ENCODE measurements around the gene MED14.

MED14 gene

DNA sequence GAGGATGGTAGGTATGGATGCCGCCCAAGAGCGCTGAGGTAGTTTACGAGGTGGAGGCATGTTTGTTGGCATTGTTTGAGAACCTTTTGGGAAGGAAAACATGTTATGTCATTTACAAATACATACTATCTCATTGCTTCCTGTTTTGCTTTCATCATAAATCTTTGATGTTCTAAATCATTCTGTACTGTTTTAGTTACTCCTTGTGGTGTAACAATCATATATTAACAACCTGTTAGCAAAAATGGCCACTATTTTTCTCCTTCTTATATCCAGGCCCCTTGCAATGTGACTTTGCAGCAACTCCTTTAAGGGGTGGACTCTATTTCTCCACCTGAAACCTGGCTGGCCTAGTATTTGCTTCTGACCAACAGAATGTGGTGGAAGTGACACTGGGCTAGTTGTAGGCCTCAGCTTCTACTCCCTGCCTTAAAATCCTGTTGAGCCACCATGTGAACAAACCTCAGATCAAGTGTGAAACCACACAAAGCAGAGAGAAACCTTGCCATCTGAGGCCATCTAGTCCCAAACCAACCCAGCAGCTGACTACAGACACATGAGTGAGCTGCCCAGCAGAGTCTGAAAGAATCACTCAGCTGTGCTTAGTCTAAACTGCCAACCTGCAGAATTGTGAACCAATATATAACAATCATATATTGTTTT is 72.1 kb downstream of the MED14 start:
- DNase-seq = no peak

DNA sequence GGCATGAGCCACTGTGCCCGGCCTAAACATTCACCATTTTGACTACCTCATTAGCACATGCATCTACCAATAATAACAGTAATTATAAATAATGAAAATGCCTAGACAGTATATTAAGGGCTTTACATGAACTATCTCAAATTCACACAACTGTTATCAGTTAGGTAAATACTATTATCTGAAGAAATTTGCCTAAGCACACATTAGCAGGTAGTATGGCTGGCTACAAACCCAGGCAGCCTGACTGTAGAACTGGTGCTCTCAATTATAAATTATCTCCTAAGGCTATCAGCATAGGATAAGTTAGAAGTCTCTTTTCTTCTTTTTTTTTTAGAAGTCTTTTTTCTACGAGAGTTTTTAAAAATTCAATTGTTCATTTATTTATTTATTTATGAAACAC is 73.9 kb downstream of the MED14 start:
- no peak for DNase-seq

DNA sequence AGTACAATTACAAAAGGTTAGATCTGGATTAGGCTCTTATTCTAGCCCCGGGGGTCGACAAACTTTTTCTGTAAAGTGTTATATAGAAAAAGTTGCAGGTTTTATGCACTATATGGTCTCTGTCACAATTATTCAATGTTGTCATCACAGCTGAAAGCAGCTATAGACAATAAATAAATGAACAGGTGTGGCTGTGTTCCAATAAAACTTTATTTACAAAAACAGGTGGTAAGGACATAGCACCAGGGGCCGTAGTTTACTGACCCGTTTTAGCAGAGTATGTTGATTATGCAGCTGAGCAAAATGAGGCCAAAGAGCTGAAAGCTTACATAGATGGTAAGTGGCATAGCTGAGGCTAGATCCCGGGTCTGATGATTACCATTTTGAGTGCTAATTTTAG is 75.0 kb downstream of the MED14 start:
- DNase-seq = no peak

DNA sequence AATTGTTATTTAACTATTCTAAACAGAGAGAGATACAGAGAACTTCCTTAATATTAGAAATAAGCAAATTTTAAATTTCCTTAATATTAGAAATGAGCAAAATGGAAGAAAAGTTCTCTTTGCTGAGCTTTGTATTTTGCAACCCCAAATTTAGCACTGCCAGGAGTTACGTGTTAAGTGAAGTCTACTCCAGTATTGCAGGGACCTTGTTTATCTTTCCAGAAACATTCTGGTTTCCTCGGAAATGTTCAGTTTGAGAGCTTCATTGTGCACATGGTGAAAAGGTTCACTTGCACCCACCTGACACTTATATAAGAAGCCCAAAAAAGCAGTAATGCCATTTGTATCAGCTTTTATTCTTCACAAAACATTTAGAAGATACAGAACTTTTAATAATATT is 81.8 kb downstream of the MED14 start:
- no peak for DNase-seq

DNA sequence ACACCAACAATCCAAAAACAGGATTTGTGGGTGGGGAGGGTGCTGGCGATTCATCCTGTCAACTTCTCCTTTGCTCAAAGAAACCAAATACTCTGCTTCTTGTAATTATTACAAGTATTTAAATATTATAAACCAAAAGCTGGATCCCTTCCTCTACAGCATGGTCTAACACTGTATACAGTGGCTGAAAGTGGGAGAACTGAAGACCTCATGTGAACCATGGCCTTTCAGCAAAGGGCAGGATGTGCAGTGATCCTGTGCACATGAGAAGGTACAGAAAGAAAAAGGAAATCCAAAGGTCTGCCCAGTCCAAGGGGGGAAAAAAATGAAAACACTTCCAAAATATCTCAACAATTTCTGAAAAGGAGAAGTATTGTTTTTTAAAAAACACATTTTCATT is 82.7 kb downstream of the MED14 start:
- no peak for DNase-seq

DNA sequence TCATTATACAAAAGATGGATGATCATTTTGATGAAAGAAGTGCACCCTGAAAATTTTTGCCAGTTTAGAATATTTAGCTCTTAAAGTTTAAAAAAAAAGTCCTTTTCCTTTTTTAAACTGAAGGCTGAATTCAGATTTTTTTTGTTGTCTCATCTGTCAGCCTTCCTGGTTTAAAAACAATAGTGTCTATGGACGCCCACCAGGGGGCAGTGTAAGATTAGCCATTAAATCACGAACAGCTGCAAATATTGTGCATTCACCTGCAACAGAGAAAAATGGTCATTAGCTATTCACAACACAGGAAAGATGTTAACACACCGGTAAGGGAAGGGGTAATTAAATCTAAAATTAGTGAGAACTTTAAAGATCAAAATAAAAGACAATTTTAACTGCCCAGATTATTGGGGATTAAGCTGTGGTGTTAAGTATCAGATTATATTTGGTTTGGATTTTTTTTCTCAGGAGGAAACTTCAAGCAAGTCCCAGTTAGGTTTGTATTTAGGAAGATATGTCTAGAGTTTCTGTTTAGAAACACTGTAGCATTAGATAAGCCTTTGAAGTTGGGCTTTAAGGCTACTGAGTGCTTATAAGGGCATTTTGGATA is 83.6 kb downstream of the MED14 start:
- peak; percentile 51 for DNase-seq

DNA sequence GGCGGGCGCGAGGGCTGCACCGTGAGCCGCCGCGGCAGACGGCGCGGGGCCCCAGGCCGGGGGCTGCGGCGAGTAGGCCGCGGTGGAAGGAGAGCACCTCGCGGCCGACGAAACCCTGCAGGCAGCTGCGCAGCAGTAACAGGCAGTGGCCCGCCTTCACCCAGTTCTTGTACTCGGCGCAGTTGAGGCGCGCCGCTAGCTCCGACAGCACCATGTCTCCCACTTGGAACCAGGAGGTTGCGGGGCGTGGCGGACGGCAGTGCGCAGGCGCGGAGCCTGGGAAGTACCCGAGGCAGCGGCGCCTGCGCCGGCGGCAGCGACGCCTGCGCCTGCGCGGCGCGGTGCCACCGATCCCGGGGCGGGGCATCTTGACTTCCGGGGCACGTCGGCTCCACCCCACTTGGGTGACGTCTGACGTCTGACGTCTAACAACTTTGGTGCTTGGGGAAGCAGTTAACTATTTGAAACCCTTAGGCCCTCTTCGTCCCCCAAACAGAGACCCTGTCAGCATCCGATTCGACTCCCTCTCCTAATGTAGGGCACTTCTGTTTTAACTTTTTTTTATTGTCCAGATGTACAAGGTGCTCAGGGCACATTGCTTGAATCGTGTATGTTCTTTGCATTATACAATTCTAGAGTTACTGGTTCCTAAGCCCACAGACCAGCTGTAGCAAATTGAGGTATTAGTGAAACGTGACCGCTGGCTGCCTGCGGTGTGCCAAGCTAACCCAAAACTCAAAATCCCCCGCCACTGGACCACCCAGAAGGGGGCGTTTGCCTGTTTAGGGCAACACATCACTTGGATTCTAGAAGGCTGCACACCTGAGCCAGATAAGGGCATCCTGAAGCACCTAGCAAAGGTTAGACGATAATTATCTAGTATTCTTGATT is 87.8 kb downstream of the MED14 start, which contains the start of gene CXorf38:
TSS of gene CXorf38 (minus strand) at position 255 of the 891 bp plus-strand sequence. CDS start at position 214, 41 bp downstream.
- DNase-seq = peak; percentile 76

DNA sequence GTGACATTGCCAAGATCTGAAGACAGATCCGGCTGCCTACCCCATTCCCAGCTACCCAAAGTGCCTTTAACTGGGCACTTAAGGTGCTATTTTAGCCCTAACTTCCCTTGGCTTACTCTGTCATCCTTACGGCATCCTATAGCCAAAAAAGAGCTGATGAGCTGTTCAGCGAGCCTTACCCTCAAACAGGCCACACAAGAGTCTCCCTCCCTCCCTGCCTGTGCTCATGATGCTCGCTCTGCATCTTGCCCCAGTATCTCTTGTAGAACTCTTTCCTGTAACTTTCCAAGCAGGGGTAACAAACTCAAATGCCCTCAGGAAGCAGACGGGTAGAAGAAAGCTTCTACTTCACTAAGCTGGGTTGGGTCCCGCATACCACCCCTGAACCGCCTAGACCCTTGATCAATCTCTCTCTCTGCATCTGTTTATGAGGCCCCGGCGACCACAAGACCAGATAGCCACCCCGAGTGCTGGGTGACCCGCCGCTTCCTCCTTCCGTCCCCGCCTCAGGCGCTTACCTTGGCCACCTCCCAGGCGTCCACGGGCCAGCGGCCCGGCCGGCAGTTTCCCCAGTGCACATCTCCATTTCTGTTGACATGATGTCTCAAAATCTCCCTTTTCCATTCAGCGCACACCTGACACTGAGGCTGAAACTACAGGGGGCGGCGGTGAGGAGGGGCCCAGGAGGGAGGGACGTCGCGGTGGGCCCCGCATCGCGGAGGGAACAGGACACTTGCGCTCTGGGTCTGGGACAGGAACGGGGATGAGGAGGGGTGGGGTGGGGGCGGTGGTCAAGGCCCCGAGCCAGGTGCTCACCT is 88.6 kb downstream of the MED14 start:
- DNase-seq = peak; percentile 2

DNA sequence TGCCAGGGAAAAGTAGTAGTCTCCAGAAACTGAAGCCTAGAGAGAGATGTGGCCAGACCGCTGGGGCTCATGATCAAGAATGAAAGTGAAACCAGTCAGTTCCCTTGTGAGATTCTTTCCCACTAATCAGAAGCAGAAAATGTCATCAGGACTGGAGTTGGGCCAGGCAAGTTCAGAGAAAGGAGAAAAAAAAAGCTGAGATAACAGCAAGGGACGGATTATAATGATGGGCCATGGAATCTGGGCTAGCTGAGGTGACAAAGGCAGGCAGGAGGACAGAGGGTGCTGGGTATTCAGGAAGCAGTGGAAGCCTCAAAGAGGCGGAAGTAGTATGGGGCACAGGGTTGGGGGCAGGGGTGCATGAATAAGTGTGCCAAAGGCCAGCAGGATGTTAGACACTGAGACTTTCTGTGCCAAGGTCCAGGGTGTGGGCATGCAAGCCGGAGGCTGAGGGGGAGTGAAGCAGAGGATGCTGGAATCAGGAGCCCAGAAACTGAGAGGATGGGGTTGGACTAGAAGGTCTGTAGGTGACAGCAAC is 90.5 kb downstream of the MED14 start:
- DNase-seq = peak; percentile 1

DNA sequence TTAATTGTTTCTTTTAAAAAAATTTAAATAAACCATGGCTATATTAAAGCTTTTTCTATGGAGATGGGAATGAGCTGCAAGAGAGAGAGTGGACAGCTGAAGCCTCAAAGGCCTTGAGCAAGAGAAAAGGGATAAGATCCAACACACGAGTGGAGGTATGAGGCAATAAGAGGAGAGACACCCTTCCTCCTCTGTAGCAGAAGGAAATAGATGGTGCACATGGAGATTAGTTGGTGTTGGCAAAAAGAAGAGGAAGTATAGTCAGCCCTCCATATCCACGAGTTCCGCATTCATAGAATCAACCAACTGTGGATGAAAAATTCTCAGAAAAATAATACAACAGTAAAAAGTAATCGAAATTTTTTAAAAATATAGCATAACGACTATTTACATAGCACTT is 91.2 kb downstream of the MED14 start:
- DNase-seq = no peak

DNA sequence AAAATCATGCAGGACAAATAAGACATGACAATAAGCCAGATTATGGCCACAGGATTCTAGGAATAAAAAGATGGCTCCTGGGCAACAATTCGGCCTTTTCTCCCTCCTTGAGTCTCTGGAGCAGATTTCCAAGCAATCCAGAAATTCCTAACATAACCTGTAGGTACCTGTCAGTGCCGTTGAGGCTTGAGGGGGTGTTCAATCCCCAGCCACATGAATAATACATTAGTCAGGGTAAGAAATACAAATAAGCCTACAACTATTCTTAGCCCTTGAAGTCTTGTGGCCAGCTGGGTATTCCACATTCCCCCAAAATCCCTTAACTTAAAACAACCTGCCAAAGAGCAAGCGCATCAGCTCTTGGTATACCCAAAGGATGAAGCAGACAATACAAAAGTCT is 97.7 kb downstream of the MED14 start:
- DNase-seq = no peak

DNA sequence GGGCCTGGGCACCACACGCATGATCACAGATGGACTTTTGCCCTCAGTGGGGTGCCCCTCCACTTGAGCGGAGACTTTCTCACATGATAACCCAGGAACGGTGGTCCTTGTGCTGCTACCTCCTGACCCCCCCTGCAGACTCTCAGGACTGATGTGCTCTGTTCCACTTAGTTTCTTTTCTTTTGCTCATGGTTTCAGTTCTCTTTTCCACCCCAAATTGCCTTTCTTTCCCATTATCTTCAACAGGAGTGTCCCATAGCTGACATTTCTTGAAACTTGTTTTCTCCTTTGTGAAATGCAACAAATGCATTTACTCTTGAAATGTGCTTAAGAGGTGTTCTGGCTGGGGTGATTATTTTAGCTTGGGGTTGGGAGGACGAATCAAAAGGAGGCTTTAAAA is 103.1 kb downstream of the MED14 start:
- no peak for DNase-seq

DNA sequence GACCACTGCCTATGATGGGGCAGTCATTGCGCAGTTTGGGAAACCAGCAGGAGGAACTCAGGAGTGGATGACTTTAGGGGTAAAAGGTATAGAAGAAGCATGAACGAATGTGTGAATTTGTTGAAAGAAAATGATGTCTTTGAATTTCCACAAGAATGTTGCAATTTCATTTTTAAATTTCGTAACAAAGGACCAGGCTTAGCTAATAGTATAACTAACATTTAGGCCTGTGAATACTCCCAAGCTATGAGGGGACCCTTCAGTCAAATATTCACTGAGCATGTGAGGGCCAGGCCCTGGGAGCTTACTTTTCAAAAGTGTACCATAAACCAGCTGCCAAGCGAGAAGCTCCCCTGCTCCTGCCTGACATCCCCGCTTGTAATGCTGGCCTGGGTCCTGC is 106.8 kb downstream of the MED14 start:
- DNase-seq = no peak

DNA sequence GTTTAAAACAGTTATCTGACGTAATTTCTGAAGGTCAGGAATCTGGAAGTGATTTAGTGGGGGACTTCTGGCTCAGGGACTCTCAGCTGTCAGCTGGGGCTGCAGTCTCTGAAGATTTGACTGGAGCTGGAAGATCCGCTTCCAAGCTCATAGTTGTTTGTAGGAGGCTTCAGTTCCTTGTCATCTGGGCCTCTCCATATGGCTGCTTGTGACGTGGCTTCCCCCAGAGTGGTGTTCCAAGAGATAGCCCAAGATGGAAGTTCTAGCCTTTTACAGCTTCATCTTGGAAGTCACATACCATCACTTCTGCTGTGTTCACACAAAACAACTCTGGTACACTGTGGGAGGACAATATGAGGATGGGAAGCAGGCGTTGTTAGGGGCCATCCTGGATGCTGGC is 110.0 kb downstream of the MED14 start:
- no peak for DNase-seq

DNA sequence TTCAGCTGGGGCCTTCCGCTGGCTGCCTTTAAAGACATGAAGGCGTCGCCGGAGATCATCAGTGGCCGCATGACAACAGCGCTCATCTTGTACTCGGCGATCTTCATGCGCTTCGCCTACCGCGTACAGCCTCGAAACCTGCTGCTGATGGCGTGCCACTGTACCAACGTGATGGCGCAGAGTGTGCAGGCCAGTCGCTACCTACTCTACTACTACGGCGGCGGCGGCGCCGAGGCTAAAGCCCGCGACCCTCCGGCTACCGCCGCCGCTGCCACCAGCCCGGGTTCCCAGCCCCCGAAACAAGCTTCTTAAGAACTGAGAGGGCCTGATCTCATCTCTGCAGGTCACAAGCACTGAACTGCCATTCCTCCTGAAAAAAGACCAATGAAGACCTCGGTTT is 111.7 kb downstream of the MED14 start:
- DNase-seq = no peak

DNA sequence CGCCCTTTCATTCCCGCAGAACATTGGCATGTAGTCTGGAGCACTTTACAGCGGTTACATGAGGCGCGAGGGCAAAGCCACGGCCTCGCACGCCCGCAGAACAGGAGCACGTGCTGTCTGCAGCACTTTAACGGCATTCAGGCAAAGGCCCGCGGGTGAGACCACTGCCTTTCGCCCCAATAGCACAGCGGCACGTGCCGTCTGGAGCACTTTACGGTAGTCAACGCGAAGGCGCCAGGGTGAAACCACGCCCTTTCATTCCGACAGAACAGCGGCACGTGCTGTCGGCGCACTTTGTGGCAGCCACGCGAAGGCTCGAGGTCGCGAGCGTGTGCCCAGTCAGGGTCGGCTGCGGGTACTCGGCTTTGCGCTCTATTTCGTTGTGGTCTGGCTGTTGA is 112.2 kb downstream of the MED14 start, which contains the start of gene MPC1L:
TSS of gene MPC1L (plus strand) at position 290 of the 398 bp plus-strand sequence. CDS start 138 bp downstream, outside the sequence.
- DNase-seq = no peak

DNA sequence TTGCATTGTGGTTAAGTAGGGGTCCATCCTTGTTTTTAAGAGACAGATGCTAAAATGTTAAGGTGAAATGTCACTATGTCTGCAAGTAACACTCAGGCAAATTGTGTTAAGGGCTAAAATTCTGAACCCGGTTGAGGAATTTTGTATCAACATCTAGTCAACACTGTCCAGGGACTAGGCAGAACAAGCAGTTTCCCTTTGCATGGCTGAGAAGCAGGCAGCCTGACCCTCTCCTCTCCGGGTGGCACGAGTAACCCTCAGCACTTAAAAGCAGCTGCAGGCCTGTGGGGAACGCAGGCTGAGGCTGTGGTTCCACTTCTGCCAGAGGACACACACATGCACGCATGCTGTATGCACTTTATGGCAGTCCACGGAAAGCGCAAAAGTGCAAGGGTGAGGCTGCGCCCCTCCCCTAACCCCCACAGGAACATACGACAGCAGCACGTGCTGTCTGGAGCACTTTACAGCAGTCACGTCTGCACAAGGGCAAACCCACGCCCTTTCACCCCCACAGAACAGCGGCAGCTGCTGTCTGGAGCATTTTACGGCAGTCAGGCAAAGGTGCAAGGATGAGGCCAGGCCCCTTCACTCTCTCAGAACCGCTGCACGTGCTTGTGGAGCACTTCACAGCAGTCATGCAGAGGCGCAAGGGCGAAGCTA is 112.7 kb downstream of the MED14 start:
- no peak for DNase-seq

DNA sequence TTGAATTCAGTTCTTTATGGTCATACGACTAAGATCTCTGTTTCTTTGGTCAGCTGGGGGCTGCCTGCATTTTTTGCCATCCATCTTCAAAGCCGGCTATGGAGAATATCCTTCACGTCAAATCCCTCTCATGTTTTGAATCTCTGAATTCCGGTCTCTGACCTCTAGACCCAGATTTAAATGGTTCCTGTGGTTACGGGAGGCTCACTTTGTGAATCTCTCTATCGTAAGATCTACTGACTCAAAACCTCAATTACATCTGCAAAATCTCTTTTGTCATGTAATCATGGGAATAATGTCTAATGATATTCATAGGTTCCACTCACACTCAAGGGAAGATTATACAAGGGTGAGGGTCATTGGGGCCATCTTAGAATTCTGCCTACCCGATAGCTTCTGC is 117.8 kb downstream of the MED14 start:
- no peak for DNase-seq

DNA sequence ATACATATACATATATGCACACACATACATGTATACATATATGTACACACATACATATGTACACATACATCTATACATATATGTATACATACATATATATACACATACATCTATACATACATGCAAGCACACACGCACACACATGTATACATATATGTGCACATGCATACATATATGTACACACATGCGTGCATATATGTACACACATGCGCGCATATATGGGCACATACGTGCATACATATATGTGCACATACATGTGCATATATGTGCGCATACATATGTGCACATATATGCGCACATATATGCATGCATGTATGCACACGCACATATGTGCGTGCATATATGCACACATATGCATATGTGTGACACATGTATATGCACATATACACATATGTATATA is 119.4 kb downstream of the MED14 start:
- no peak for DNase-seq

DNA sequence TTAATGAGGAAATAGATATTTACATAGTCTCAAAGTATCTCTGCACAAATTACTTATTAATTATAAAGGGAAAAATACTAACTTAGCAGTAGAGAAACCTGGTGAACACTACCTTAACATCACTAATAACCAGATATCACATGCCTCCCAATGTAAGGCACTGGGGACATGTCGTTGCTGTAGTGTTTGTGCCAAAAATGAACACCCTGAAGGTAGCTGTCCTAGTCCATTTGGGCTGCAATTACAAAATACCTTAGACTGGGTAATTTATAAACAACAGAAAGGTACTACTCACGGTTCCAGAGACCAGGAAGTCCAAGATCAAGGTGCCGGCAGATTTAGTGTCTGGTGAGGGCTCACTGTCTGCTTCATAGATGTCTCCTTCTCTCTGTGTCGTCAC is 122.8 kb downstream of the MED14 start:
- no peak for DNase-seq

DNA sequence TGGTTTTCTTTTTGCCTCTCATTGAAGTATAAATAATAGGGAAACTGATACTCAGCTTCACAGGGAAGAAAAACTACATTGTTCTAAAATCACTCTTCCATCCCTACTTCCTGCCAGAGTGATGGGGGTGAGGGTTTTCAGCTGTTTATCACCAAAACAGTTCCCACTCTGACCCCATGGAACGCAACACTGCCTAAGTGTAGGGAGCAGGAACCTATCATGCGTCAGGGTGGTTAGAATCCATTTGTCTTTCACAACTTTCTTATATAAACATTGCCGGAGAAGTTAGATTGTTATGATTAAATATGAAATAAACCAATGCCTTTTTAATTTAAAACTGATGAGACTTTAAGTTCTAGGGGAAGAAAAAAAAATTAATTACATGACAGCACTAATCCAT is 128.0 kb downstream of the MED14 start:
- DNase-seq = no peak

DNA sequence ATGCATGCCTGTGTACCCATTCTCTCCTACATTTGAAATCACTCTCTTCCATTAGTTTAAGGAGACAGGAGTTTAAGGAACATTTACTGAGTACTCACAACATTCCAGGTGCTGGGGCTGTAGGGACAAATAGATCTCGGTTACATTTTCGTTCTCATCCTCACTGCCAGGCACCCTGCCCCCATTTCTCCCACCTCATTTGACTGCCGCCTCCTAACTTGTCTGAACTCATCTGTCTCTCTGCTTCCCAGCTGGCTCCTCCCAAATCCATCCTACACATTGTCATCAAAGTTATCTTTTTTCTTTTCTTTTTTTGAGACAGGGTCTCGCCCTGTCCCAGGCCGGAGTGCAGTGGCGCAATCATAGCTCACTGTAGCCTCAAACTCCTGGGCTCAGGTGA is 131.9 kb downstream of the MED14 start:
- DNase-seq = no peak

Data from COR-L47 (cell line).